Measurements from ENCODE around the gene ZNF648.
A peak's percentile ranks its signal among the peaks of the same experiment; 100 is the strongest.
"Not testable (repeated sequence)": the region's sequence is repeated elsewhere in the genome, so short reads cannot be mapped to it uniquely, and the experiment has no call there.

ZNF648 gene, protein sequence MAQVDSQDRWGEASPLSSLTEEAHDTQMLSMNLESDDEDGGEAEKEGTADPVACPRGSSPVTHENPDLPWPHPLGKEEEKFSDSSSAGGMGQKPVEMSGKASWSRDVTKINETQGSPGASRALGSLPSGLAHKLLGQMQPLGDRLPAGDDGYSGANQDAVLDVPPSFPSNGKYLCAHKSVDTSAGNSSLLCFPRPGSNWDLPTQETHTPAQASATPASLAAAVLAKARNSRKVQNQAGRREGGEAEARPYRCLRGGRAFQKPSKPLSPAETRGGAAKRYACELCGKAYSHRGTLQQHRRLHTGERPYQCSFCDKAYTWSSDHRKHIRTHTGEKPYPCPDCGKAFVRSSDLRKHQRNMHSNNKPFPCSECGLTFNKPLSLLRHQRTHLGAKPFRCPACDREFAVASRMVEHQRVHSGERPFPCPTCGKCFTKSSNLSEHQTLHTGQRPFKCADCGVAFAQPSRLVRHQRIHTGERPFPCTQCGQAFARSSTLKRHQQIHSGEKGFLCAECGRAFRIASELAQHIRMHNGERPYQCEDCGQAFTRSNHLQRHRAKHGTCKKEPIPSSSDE

DNA sequence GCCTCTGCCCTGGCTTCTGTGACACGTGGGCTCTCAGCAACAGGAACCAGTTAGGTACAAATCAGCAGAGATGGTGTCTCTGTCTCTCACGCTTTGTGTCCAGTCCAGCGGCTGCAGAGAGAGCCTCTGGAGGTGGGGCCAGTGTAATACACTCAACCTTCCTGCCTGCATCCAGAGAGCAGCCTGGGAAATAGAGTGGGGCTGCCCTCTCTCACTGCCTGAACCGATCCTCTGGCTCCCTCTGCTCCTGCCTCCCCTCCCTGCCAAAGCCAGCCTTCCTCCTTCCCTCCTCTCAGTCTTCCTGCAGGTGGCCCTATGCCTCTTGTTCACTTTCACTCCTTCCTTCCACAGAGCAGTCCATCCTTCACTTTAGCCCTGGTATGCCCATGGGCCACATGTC is at the start of gene ZNF648:
ZNF648 (minus strand) TSS at position 119 of the 400 bp plus-strand sequence. CDS start 3,702 bp downstream, outside the sequence.
- DNase-seq, result no peak

DNA sequence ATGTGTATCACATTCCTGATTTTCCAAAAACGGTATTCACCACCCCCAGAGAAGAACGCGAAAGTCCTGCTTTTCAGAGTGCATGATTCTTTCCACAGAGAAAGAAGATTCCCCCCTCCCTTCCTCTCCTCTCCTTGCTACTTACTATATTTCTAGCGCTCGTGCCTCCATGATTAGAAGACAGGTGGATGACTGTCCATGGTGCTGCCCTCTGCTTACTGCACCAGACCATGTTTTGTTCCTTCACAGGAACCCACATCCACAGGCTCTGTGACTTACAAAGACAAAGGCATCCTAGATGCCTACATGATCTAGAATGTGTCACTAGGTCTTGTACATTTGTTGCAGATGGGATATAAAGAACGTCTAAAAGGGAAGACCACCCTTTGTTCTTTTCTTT is 49.1 kb upstream of the ZNF648 start:
- no peak for DNase-seq

DNA sequence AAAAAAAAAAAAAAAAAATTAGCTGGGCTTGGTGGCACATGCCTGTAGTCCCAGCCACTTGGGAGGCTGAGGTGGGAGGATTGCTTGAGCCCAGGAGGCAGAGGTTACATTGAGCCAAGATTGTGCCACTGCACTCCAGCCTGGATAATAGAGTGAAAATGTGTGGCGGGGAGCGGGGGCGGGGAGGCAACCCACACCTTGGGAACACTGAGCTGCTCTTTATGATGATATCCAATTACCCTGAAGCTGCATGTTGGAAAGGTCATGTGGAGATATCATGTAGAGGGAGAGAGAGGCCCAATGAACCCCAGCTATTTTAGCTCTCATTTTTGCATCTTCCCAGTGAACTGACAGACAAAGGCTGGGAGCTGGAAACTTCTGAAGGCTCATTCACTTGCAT is 48.3 kb upstream of the ZNF648 start:
- no peak for DNase-seq

DNA sequence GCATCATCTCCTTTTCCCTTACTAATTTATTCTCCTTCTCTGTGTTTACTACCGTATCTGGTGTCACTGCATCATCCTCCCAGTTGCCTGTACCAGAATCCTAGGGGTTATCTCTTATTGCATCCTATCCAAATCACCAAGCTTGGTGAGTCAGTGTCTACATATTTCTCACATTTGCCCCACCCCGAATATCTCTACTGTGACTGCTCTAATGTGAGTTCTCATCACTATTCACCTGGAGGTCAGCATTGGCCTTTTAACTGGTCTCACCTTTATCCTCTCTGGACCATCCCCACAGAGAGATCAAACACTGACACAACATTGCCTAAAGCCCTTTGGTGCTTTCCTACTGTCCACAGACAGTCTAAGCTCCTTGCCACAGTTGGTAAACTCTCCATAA is 45.7 kb upstream of the ZNF648 start:
- no peak for DNase-seq

DNA sequence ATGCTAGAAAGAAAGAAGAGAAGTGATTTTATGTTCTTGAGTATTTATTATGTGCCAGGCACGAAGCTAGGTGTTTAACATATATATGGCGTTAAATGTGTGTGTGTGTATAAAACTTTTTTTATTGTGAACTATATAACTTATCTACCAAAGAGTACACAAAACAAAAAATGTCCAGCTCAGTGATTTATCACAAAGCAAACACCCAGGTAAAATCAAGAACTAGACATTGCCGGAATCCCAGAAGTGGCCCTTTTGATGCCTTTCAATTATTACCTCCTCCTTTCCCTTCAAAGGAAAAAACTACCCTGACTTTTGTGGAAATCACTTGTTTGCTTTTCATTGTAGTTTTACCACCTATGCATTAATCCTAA is 40.5 kb upstream of the ZNF648 start:
- no peak for DNase-seq

DNA sequence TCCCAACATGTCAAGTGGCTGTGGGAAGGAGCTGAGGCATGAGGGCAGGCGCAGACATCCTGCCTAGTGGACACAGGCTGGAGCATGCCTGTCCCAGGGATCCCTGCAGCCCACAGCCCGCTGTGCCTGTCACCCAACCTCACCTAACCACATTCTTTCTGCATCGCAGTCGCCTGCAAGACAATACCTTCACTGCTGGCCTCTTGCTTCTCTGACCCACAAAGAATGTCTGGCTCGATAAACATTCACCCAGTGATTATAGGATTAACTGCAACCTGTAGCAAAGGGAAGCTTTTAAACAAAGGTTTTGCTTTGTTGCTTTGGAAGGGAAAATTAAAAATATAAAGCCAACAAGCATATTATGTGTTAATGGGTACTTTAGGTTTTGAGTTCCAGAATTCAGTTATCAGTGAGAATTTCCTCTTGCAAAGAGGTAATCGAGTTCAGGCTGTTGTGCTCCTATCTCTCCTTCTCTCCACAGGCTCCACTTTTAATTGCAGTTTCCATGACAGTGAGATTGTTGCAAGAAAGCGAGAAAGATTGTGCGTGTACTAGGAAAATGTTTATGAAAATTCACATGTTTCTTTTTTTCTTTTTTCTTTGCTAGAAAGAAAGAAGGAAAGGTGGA is 40.0 kb upstream of the ZNF648 start:
- no peak for DNase-seq

DNA sequence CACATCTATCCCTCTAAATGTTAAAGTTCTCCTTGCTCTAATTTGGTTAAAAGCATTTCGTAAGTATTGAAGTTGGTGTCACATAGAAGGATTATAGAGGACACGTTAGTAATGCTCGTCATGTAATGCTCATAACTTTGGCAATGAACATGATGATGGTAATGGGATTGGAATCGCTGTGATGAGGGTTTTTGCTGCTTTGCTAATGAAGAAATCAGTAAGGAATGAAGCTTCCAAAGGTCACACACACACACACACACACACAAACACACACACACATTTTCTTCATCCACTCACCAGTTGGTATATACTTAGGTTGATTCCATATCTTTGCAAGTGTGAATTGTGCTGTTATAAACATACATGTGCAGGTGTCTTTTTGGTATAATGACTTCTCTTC is 36.8 kb upstream of the ZNF648 start:
- DNase-seq, result no peak

DNA sequence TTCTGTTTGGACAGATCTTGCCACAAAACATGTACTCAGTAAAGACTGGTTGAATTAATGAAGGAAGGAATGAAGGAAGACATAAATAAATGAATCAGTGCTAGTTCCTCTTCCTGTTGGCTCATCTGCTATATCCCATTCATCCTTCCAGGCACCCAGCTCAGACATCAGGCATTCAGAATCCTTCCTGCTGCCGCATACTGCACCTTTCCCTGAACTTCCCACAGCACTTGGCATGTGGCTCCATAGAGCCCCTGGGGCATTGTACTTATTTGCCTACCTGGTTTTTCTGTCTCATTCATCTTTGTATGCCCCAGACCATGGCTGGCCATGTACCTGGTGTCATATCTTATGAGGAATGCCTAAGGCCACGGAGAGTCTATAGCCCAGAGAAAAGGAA is 34.4 kb upstream of the ZNF648 start:
- DNase-seq, result no peak

DNA sequence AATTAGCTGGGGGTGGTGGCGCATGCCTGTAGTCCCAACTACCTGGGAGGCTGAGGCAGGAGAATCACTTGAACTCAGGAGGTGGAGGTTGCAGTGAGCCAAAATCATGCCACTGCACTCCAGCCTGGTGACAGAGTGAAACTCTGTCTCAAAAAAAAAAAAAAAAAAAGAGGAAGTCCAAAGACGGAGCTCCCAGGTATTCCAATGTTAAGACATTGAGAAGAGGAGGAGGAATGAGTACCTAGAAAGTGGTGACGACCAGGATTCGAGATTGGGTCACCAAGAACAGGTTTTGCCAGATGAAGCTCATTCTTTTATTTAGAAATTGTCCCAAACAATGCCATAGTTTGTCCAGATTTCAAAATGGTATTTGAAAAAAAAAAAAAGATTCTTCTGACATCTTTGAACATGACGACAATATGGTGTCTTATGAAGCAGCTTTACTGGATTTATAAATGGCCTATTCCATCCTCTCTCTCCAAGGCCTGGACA is 33.0 kb upstream of the ZNF648 start:
- not testable (repeated sequence) for DNase-seq

DNA sequence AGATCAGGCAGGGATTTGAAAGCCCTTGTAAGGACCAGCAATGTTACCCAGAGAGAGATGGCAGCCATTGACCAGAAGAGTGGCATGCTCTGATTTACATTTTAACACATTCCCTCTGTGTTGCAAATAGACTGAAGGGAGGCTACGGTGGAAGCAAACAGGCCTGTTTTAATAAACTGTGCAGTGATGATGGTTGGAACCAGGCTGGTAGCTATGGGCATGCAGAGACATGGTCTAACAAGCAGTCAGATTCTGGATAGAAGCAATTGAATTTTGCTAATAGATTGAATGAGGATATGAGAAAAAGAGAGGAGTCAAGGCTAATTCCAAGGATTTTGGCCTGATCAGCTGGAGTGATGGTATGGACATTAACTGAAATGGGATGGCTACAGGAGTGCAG is 32.3 kb upstream of the ZNF648 start:
- no peak for DNase-seq

DNA sequence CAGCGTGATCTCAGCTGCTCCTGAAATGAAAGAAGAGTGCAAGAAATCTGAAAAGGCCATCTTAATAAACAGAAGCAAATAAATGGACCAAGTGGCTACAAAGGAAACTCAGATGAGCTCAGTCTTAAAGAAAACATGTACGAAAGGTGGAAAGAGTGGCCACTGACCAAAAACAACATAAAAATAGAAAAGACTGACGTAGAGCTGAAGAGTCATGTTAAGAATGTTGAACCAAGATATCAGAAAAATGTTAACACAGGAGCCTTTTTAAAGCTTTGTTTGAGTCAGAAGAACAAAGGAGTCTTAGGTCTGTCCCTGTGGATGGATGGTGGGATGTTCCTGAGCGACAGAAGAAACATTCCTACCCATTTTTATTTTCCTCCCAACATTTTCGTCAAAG is 30.8 kb upstream of the ZNF648 start:
- no peak for DNase-seq

DNA sequence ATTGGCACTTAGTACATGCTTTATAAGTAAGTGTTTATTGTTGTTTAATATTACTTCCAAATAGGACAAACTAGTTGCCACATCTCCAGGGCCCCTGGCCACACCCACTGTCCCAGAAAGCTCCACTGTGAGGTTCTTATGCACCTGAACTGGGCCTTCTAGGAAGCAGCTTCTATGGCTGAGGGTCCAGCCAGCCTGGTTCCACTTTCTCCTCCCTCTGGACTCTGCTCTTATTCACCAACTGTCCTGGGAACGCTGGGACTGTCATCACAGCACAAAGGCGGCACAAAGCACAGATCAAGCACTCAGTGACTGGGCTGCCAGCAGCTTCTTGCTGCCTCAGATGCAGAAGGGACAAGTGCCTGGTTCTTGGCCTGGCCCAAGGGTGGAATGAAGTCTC is 29.6 kb upstream of the ZNF648 start:
- no peak for DNase-seq

DNA sequence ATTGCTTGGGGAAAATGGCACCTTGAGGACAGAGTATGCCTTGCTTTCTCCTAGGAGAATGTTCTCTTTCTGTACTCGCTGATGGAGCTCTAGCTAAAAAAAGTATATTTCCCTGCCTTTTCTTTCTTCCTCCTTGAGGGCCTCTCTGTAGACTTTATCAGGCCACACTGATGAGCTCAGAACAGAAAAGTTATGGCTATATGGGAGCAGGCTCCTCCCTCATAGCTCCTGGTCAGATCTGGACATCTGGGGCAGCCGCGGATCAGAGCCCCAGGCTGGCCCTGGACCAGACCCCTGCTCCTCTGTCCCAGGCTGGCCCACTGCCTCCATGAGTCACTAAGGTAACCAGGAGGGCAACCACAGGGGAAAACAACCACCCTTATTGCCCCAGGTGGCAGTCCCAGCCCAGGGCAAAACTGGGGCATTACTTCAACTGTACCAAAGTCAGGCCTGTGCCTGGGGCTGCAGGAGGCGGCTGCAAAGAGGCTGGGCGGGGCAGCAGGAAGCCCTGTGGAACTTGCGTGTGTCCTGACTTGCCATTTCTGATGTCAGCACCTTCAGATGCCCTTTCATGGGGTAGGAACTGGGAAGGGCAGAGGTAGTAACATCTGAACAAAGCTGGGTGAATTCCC is 26.3 kb upstream of the ZNF648 start:
- DNase-seq, result no peak

DNA sequence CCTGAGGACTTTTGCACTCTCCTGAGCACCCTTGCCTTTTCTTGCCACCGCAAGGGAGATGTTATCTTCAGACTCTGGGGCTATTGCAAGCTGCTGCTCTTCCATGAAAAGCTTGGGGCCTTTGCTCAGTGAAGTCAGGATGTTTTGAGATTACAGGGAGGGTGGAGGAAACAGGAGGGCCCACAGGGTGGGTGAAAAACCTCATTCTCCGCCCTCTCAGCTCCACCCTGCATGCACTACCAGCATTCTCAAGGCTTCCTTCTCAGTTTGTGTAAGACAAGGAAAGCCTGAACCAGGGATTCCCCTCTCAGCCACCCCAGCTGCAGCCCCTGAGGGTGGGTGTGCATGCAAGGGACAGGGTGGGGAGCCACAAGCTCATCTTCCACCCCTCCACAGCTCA is 25.8 kb upstream of the ZNF648 start:
- DNase-seq, result no peak

DNA sequence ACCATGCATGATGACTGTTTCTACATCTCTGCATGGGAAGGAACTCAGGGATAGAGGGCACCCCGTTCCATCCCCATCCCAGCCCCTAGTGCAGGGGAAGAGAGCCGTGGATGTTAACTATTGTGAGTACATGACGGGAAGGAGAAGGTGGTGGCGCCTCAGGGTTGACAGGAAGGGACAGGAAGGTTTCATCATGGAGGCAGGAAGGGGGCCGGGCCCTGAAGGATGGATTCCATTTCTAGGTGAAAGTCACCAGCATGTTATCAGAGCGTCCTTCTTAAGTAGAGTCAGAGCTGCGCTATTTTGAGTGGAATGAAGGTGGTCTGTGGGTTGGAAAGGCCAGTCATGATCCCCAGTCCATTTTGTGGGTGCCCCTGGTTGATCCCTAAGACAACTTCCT is 25.1 kb upstream of the ZNF648 start:
- DNase-seq, result no peak

DNA sequence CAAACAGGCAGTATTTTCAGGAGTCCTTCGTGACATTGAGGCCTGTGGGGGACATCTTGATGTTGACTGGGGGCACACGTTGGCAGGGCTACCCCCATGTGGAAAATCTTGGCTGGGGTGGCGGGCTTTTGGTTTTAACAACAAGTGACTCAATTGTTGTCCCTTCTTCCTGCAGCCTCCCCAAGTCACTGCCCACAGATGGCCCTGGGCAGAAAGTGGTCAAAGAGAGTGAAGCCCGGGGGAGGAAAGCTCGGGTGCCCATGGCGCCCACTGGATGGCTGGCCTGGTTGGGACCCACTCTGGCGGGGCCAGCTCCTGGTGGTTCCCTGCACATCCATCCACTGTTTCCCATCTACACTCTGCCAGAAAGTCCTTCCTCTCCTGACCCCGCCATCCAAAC is 24.6 kb upstream of the ZNF648 start:
- no peak for DNase-seq

DNA sequence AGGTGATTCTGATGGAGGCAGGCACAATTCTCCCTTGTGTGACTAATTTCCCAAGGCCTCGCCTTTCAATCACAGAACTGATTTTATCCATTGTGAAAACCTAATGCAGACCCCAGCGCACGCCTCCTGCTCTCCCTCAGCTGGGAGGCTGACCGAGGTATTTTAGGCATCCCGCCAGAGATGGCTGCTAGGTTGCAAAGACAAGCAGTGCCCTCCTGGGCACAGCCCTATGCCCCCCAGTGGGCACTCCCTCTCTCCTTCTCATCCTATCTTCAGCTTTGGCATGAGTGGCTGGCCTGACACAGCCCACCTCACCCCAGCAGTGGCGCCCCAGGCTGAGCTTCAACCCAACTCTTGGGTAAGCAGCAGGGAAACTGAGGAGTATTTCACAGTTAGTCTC is 24.2 kb upstream of the ZNF648 start:
- no peak for DNase-seq

DNA sequence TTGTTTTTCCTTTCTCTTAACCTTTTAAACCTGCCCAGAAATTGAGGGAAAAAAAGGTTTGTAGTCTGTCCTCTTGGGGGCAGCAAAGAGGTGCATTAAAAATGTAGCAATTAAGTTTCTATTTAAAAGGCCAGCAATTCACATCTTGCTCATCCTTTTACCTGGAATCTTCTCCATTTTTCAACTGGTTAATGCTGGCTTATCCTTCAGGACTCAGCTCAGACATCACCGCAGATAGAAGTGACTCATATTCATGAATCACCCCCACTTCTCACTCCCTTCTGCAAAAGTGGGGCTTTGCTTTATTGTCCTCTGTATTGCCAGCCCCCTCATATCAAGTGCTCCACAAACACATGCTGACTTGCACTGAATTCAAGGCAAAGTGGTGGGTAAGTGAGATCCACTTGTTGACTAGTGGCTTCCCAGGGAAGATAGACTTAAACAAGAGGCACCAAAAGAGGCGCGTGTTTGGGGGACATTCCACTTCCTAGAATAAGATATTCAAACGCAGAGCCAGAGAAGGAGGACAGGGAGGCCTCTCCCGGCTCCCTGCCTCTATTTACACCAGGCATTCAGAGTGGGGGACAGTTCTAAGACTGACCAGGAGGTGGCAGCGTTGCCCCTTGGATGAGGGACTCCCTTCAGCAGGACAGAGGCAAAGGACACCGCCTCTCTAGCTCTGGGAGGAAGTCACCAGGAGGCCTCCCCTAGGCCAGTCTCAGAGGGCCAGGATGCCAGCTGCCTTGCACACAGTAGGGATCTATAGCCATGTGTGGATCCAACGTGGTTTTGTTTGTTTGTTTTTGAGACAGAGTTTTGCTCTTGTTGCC is 23.2 kb upstream of the ZNF648 start:
- peak; percentile 85 for DNase-seq

DNA sequence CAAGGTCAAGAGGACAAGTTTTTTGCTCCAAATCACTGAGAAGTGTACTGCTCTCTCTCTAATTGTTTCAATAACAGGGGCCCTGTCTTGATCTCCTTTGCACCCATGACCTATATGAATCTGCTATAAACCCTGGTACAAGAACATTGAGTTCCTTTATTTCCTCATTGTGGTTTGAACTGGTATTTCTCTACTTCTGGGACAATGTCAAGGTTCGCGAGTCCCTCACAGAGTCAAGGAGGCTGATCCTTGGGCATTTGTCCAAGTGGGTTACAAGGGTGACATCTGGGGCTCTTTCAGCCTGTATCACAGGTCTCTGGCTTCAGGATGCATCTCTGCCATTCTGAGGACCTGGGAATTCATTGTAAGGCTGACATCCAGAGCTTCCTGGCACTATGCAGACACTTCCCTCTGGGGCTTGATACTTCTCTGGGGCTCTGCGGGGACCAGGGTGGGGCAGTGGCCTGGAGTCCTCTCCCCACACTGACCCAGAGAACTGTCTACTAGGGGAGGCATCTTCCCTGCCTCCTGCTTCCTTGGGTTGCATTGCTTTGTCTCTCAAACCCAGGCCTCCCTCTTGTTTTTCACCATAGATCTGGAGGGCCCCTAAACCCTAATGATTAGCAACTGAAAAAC is 22.5 kb upstream of the ZNF648 start:
- no peak for DNase-seq

DNA sequence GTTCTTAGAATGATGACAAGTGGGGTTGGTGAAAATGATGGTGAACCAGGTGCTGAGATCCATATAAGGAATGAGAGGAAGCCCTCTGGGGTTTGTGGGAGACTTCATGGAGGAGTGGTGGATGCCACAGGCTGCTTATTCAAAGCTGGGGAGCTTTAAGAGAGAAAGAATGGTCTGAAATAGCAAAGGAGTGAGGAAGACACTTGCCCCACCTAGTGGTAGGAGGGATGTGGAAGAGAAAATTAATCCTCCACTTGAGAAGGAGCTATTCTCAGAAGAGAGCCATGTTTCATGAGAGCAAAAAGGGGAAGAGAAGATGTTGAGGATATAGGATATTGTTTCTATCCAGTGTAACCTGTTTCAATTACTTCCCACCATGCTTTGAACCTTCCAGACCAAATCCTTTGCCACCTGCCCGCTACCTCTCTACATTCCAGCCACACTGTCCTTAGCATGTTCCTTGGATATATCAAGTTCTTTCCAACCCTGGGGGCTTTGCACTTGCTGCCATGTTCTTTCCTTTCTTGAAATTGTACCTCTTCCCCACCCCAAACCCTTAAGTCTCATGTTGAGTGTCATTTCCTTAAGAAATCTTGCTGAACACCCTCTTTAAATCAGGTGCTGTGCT is 19.6 kb upstream of the ZNF648 start:
- no peak for DNase-seq

DNA sequence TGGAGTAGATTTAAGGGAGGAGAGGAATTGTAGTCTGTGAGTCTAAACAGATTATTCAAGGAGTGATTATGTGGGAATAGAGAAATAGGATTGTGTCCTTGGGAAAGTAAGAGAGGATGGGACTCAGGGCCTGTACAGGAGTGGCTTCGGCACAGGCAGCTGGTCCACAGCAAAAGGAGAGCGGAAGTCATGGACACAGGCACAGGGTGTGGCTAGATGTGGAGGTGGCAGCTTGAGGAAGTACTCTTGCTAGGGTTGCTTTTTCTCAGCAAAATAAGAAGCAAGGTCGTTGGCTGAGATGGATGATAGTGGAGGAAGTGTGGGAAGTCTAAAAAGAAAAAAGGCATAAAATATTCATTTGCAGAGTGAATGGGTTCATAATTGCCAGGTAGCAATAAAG is 18.5 kb upstream of the ZNF648 start:
- DNase-seq, result no peak

DNA sequence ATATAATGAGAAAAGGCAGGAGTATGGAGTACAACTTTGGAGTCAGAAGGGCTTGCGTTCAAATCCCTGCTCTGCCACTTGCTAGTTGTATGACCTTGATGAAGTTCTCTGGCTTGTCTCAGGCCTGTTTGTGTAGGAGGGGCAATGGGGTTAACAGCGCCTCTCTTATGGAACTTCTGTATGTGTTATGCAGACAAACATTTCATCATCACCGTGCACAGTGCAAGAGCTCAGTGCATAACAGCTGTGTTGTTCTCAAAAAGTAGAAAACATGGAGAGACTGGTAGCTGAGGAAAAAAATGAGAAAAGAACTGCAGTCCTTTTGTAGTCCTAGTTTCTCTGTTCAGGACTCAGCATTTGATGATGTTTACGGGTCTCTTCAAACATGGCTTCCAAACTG is 10.4 kb upstream of the ZNF648 start:
- DNase-seq, result no peak
